PFSK-1 (cell line): ENCODE data around the gene TMEM89.

Source experiments
- FOXP2 ChIP-seq: optimal IDR thresholded peaks from 2 replicates; pipeline ENCODE3; 2011; ENCODE audit warnings: borderline replicate concordance, control low read depth, inconsistent platforms; ENCODE audit not compliant: insufficient read depth; ENCODE audit errors: extremely low read length, extremely low read depth
- POLR2AphosphoS5 ChIP-seq: IDR thresholded peaks from 2 replicates; pipeline ENCODE4 v1.6.1; 2012; ENCODE audit warnings: low read depth, mild to moderate bottlenecking, control low read depth, low read length, moderate library complexity
- REST ChIP-seq, 2 experiments: IDR thresholded peaks; 2 replicates each; pipeline versions ENCODE4 v1.6.1 to v1.8.0; 2011 to 2012; ENCODE audit warnings: low read depth in 2 of 2, low read length in 2 of 2, control low read depth in 1 of 2, inconsistent platforms in 1 of 2, mild to moderate bottlenecking in 1 of 2, moderate library complexity in 1 of 2; ENCODE audit not compliant: insufficient read depth in 1 of 2
- SIN3A ChIP-seq: IDR thresholded peaks from 2 replicates; pipeline ENCODE4 v1.6.1; 2012; ENCODE audit warnings: mild to moderate bottlenecking, low read length, moderate library complexity, borderline replicate concordance; ENCODE audit not compliant: insufficient read depth
- TAF1 ChIP-seq: IDR thresholded peaks from 2 replicates; pipeline ENCODE4 v1.6.1; 2012; ENCODE audit warnings: low read length, control low read depth, borderline replicate concordance; ENCODE audit not compliant: insufficient read depth

Gene TMEM89

GRCh38 chr3:48587686-48588085, 33.9 kb downstream of the TMEM89 start:
- TF ChIP-seq FOXP2 = no peak
- no peak for TF ChIP-seq POLR2AphosphoS5
- no peak for TF ChIP-seq SIN3A
- TF ChIP-seq TAF1 = no peak
- TF ChIP-seq REST (IDR thresholded peaks at IDR 0.05; ENCODE audit: insufficient read depth in 1 of 2, low read depth in 2 of 2, low read length in 2 of 2) = no peak

- TF ChIP-seq FOXP2 = no peak
- no peak for TF ChIP-seq SIN3A
- TF ChIP-seq TAF1 = no peak
- no peak for TF ChIP-seq REST (IDR thresholded peaks at IDR 0.05; ENCODE audit: insufficient read depth in 1 of 2, low read depth in 2 of 2, low read length in 2 of 2)
- TF ChIP-seq POLR2AphosphoS5 = no peak
Observed at GRCh38 chr3:48585411-48585810, 36.2 kb downstream of the TMEM89 start.

- no peak for TF ChIP-seq REST (IDR thresholded peaks at IDR 0.05; ENCODE audit: insufficient read depth in 1 of 2, low read depth in 2 of 2, low read length in 2 of 2)
- no peak for TF ChIP-seq POLR2AphosphoS5
- TF ChIP-seq FOXP2 = no peak
- no peak for TF ChIP-seq SIN3A
- no peak for TF ChIP-seq TAF1
Observed at GRCh38 chr3:48584836-48585235, 36.7 kb downstream of the TMEM89 start.

GRCh38 chr3:48581621-48582481, 39.7 kb downstream of the TMEM89 start:
- TF ChIP-seq TAF1 (no peak), POLR2AphosphoS5 (no peak), FOXP2 (no peak), REST (IDR thresholded peaks at IDR 0.05; ENCODE audit: insufficient read depth in 1 of 2, low read depth in 2 of 2, low read length in 2 of 2) (no peak), SIN3A (no peak)

GRCh38 chr3:48576647-48577046, 44.9 kb downstream of the TMEM89 start:
- TF ChIP-seq REST (IDR thresholded peaks at IDR 0.05; ENCODE audit: insufficient read depth in 1 of 2, low read depth in 2 of 2, low read length in 2 of 2) (no peak), POLR2AphosphoS5 (no peak), TAF1 (no peak)
